ENCODE data around the gene DMD.

The DMD gene

DNA sequence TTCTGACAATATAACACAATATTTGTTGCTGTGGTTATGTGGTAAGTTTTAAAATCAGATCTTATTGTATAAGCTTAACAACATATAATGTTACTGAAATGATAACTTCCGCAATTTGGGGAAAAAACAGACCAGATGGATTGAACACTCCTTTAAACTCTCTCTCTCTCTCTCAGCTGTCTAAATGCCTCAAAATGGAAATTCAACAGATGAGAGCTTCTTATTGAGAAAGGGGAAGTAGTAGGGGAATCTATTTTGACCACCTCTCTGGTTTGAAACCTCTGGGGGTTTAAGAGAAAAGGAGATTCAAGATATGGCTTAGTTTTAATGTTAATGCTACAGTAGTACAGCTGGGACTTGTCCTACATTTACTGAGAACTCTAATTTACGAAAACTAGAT is 40.3 kb downstream of the DMD start:
- TF ChIP-seq SIN3A (IDR thresholded peaks at IDR 0.05; ENCODE audit: borderline replicate concordance, insufficient read depth, low read length) (no peak), TAF1 (IDR thresholded peaks at IDR 0.05; ENCODE audit: borderline replicate concordance, insufficient read depth, low read length) (no peak), POLR2AphosphoS5 (IDR thresholded peaks at IDR 0.05; ENCODE audit: low read depth, low read length) (no peak), FOXP2 (optimal IDR thresholded peaks at IDR 0.05; ENCODE audit: borderline replicate concordance, extremely low read depth, extremely low read length, insufficient read depth) (no peak)
- TF ChIP-seq, protein P1, sequence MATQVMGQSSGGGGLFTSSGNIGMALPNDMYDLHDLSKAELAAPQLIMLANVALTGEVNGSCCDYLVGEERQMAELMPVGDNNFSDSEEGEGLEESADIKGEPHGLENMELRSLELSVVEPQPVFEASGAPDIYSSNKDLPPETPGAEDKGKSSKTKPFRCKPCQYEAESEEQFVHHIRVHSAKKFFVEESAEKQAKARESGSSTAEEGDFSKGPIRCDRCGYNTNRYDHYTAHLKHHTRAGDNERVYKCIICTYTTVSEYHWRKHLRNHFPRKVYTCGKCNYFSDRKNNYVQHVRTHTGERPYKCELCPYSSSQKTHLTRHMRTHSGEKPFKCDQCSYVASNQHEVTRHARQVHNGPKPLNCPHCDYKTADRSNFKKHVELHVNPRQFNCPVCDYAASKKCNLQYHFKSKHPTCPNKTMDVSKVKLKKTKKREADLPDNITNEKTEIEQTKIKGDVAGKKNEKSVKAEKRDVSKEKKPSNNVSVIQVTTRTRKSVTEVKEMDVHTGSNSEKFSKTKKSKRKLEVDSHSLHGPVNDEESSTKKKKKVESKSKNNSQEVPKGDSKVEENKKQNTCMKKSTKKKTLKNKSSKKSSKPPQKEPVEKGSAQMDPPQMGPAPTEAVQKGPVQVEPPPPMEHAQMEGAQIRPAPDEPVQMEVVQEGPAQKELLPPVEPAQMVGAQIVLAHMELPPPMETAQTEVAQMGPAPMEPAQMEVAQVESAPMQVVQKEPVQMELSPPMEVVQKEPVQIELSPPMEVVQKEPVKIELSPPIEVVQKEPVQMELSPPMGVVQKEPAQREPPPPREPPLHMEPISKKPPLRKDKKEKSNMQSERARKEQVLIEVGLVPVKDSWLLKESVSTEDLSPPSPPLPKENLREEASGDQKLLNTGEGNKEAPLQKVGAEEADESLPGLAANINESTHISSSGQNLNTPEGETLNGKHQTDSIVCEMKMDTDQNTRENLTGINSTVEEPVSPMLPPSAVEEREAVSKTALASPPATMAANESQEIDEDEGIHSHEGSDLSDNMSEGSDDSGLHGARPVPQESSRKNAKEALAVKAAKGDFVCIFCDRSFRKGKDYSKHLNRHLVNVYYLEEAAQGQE (IDR thresholded peaks at IDR 0.05; ENCODE audit: insufficient read depth in 1 of 2, low read depth in 2 of 2, low read length in 2 of 2), result no peak

DNA sequence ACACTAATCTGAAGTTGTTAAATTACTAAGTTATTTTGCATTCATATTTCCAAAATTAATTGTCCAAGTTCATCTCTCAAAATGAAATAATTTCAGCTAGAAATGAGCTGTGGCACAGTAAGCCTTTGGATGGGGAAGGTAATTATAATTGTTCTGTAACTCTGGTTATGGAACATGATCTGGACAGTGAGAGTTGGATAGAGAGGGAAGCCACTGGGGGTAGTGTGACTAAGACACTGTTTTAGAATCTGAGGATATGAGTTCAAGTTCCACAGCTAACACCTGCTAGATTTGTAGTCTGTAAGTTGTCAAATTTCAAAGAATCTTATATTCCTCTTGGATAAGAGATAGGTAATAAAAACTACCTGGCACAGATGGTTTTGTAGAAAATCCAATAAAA is 49.5 kb downstream of the DMD start:
- TF ChIP-seq FOXP2 (optimal IDR thresholded peaks at IDR 0.05; ENCODE audit: borderline replicate concordance, extremely low read depth, extremely low read length, insufficient read depth), result no peak
- TF ChIP-seq, protein P1 (IDR thresholded peaks at IDR 0.05; ENCODE audit: insufficient read depth in 1 of 2, low read depth in 2 of 2, low read length in 2 of 2), result no peak
- TF ChIP-seq TAF1 (IDR thresholded peaks at IDR 0.05; ENCODE audit: borderline replicate concordance, insufficient read depth, low read length), result no peak
- no peak for TF ChIP-seq SIN3A (IDR thresholded peaks at IDR 0.05; ENCODE audit: borderline replicate concordance, insufficient read depth, low read length)
- TF ChIP-seq POLR2AphosphoS5 (IDR thresholded peaks at IDR 0.05; ENCODE audit: low read depth, low read length), result no peak

DNA sequence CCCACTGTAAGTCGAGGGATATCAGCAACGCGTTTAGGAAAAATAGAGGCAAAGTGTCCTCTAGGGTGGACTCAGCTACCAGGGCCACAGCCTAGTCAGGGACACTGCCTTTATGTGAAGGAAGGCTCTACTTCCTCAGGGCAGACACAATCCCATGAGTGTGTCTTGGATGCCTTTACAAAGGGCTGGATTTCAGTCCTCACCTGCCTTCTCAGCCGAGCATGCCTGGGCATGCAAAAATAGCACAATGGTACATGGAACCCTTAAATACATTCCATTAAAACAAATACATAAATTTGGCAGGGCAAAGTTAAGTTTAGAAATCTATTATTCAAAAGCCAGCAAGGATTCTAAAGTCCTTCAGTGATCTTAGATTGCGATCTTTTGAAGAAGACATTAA is 51.1 kb downstream of the DMD start:
- no peak for TF ChIP-seq POLR2AphosphoS5 (IDR thresholded peaks at IDR 0.05; ENCODE audit: low read depth, low read length)
- no peak for TF ChIP-seq TAF1 (IDR thresholded peaks at IDR 0.05; ENCODE audit: borderline replicate concordance, insufficient read depth, low read length)
- TF ChIP-seq FOXP2 (optimal IDR thresholded peaks at IDR 0.05; ENCODE audit: borderline replicate concordance, extremely low read depth, extremely low read length, insufficient read depth), result no peak
- no peak for TF ChIP-seq SIN3A (IDR thresholded peaks at IDR 0.05; ENCODE audit: borderline replicate concordance, insufficient read depth, low read length)
- TF ChIP-seq, protein P1 (IDR thresholded peaks at IDR 0.05; ENCODE audit: insufficient read depth in 1 of 2, low read depth in 2 of 2, low read length in 2 of 2), result no peak

DNA sequence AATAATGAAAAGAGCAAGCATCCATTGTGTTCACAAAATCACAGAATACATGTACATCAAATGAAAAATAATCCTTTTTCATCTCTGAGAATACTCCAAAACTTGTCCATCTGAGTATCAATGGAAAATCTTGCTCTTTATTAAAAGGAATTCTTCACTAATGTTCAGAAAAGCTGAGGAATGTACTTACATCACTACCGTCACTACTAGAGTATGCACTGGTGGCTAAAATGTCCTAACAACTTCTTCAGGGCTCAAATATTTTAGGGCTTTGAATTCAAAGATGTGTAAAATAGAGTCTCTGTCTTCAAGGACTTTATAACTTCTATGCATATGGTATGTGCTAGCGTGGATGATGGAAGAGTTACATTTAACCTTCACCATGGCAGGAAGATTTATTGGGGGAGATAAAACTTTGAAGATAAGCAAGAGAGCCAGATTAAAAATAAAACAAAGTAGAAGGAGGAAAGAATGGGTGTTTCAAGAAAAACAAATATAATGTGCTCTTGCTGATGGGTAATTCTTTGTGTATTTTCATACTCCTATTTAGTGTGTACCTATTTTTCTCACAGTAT is 55.1 kb downstream of the DMD start:
- TF ChIP-seq SIN3A (IDR thresholded peaks at IDR 0.05; ENCODE audit: borderline replicate concordance, insufficient read depth, low read length) (no peak), POLR2AphosphoS5 (IDR thresholded peaks at IDR 0.05; ENCODE audit: low read depth, low read length) (no peak), FOXP2 (optimal IDR thresholded peaks at IDR 0.05; ENCODE audit: borderline replicate concordance, extremely low read depth, extremely low read length, insufficient read depth) (no peak), TAF1 (IDR thresholded peaks at IDR 0.05; ENCODE audit: borderline replicate concordance, insufficient read depth, low read length) (no peak)
- TF ChIP-seq, protein P1 (IDR thresholded peaks at IDR 0.05; ENCODE audit: insufficient read depth in 1 of 2, low read depth in 2 of 2, low read length in 2 of 2), result no peak
